SH-SY5Y (cell line): ENCODE measurements around the gene SLC25A22.

Experiments
- GATA2 ChIP-seq: IDR thresholded peaks from 2 replicates; pipeline ENCODE4 v1.6.1; 2011; ENCODE audit warnings: mild to moderate bottlenecking, low read depth, low read length
- GATA3 ChIP-seq: IDR thresholded peaks from 2 replicates; pipeline ENCODE4 v1.6.1; 2011; ENCODE audit warnings: low read depth, mild to moderate bottlenecking, low read length, moderate library complexity

SLC25A22 gene

GRCh38 chr11:798093-798713, at the start of gene SLC25A22:
Gene SLC25A22, minus strand, starts transcription at chr11:798281. Its CDS starts 3,275 bp downstream, at chr11:795006.
- TF ChIP-seq GATA3 (no peak), GATA2 (no peak)

DNA sequence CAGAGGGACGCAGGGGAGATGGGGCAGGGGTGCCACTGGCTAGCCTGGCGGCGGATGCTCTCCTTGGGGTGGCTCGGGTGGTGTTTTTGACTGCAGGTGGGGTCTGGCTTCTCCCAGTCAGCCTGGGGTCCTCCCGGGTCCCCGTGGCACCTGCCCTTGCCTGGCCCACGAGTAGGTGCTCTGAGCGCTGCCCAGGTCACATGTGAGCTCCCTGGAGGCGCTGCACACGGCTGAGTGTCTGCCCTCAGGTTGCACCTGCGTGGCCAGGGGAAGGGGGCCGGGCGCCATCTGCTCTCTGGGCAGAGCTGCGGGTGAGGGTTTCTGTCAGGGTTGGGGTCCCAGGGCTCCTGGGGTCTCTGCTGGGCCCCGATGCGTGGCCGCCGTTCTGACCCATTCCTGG, 49.8 kb upstream of the SLC25A22 start:
- TF ChIP-seq GATA2: no peak
- TF ChIP-seq GATA3: no peak

DNA sequence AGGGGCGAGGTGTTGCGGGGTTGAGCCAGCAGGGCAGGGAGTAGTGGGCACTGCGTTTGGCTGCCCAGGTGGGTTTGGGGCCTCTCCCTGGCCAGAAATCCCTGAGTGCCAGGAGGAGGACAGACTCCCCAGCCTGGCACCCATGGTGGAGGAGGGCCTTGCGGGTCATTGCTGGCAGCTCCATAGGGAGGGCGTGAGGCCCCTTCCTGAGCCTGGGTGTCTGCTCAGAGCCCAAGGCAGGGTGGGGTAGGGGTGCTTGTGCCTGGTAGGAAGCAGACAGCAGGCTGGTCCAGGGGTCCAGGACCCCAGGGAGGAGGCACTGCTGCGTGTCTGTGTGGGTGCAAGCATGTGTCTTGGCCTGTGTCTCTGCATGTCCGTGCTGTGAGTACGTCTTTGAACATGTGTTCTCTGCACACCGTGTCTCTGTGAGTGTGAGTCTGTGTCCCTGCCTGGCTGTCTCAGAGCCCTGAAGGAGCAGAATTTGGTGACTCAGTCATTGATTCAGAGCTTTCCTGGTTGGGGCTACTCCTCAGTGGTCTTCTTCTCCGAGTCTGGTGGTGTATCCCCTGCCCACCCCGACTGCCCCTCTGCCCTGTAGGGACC, 48.5 kb upstream of the SLC25A22 start:
- TF ChIP-seq GATA2 (no peak), GATA3 (no peak)

DNA sequence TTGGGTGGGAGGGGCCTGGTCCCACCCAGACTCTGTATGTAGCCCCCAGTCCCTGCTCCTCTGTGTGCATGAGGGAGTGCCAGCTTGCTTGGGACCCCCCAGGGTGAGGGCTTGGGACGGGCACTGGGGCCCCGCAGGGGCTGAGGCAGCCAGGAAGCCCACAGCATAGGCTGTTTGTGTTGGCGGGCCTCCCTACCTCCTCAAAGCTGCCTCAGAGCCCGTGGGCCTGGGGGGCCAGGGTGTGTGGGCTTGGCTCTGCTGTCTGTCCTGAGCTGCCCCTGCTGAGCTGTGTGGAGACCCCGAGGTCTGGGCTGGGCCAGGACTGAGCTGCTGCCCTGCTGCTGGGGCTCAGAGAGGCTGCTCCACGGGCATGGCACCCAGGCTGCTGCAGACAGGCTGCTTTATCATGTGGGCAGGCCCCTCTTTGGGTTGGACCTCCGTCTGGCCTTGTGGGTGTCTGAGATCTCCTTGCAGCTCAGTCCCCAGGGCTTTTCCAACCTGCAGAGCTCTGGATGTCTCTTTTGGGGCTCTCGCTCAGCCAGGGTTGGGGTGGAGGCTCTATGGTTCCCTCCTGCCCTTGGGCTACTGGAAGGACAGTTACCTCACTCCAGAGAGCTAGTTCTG, 47.9 kb upstream of the SLC25A22 start:
- no peak for TF ChIP-seq GATA2
- TF ChIP-seq GATA3: no peak

DNA sequence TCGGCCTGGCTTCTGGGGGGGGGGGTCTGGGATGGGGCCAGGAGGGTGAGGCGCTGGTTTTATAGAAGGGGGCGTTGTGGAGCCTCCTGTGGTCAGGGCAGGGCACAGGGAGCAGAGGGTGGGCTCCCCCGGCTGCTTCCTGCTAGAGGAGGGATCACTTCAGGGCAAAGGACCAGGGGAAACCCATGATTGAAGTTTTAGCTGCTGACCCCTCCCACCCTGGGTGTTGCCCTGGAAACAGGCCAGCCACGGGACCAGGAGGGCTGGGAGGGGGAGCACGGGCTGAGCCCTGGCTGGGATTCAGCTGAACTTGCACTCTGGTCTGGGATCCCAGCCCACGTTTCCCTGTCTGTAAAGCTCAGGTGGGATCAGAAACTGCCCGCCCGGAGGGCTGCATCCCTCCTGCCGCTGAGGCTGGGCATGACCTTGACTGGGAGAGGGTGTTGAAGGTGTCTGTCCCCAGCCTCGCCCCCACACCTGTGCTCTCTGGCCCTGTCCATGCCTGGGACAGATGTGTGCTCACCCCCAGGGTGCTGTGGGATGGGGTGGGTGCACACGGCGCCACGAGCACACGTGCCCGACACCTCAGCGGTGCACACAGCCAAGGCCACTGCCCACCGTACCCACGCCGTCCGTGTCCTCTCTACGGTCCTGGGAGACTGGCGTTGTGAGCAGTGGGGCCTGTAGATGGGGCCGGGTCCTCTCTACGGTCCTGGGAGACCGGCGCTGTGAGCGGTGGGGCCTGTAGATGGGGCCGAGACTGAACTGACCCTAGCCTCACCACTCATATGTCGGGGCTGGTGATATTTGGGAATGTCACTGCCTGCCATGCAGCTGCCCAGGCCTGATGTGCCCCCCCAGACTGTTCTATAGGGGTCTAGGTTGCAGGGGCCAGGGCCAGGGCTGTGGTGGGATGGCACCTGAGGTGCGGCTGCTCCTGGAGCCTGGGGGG, 46.9 kb upstream of the SLC25A22 start:
- TF ChIP-seq GATA3: no peak
- TF ChIP-seq GATA2: no peak

DNA sequence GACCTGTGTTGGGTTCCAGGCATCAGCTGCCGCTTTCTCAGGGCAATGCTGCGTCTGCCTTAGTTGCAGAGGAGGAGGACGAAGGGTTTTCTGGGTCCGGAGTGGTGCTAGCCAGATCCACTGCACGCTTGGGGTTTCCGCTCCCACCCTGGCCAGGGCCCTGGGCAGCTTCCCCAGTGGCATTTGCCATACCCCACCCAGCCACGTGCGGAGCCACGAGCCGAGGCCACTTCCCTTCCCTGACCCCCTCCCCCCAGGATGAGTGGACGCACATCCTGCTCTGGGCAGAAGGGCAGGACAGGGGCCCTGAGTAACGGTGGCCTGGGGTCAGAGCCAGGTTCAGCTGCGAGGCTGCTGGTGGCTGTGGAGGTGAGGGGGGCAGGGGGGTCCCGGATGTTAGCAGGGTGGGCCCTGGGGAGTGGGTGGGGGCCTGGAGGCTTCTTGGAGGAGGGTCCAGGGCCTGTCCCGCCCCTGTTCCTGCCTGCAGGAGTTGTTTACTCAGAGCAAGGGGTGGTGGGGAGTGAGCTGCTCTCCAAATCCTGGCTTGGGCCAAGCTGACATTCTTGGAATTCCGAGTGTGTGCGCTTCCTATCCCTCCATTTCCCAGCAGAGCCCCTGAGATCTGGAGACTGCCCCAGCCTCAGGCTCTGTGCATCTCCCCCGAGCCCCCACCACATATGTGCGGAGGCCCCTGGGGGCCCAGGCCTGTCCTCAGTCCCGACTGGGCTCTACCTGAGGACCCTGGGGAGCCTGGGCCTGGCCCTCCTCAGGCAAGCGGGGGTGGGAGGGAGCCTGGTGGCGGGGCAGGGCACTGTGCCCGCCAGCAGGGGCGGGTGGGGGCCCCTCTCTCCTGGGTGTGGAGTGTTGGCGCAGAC, 46.0 kb upstream of the SLC25A22 start:
- TF ChIP-seq GATA3: no peak
- no peak for TF ChIP-seq GATA2

DNA sequence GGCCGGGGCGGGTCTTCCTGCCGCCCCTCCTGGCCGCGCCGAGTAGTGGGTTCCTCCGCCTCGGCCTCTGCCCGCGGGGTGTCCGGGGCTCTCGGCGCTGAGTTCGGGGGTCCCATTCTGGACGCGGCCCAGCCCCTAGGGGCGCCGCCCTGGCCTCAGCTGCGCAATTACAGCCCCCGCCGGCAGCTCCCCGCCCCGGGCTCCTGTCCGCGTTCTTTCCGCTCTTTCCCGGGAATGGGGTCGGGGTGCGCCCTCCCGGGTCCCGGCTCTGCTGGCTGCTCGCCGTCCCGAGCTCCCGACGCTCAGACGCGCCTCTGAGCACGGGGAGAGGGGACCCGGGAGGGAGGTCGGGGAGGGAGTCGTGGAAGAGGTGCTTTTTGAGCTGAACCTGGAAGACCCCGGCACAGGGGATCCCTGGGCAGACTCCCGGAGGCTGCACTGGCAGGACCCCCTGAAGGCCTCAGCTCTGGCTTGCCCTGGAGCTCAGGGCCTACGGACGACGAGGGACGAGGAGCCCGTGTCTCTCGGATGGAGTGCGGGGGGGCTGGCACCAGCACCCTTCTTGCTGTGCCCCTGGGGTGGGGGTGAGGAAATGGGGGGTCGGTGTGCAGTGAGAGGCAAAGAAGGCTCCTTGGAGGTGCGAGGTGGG, 45.1 kb upstream of the SLC25A22 start:
- TF ChIP-seq GATA3 (no peak), GATA2 (no peak)

- TF ChIP-seq GATA3 (no peak), GATA2 (no peak)
Observed at GRCh38 chr11:842370-843002, 44.4 kb upstream of the SLC25A22 start, which contains the start of the genes POLR2L and TSPAN4. Gene POLR2L, minus strand, starts transcription at chr11:842529. Its CDS starts 21 bp downstream, at chr11:842508. Gene TSPAN4, plus strand, starts transcription at chr11:842852. Its CDS starts 7,453 bp downstream, at chr11:850305.

- TF ChIP-seq GATA2: no peak
- no peak for TF ChIP-seq GATA3
Observed at GRCh38 chr11:841981-842369, 43.9 kb upstream of the SLC25A22 start.

GRCh38 chr11:839875-840617, 42.0 kb upstream of the SLC25A22 start:
- TF ChIP-seq GATA2 (no peak), GATA3 (no peak)

GRCh38 chr11:839280-839623, 41.2 kb upstream of the SLC25A22 start:
- TF ChIP-seq GATA3 (no peak), GATA2 (no peak)

DNA sequence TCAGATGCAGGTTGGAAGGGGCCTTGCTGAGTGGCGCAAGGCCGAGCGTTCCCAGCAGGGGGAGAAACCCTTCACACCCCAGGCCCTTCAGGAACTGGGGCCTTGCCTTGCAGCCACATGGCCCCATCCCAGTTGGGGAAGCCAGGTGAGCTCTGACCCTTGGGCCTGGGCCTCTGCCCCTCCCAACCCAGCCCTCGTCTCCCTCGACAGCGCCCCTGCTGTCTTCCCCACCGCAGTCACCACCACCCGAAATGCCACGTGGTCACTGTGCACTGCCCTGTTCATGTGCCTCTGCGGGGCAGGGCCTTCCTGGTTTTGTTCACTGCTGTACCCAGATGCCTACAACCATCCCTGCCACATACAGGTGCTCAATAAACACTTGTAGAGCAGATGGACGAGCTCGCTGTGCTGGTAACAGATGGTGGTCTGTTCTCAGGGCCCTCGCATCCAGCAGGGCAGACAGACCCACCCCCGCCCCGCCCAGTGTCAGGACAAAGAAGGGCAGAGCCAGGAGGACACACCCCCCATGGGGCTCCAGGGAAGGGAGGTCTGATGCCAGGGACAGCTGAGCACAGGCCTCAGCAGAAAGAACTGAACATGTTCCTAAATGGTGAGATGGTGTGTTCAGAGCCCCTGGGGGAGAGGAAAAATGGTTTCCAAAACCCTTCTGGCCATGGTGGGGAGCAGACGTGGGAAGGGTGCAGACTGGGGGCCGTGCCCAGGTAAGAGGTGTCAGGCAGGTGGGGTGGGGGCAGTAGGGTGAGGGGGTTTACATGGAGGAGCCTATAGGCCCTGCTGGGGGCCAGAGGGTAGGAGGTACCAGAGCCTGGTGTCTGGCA, 40.6 kb upstream of the SLC25A22 start:
- TF ChIP-seq GATA3 (no peak), GATA2 (no peak)

- no peak for TF ChIP-seq GATA2
- TF ChIP-seq GATA3: no peak
Observed at GRCh38 chr11:837990-838307, 39.9 kb upstream of the SLC25A22 start.
